Calu3 (cell line): ENCODE measurements around the gene CHD2. TPM values are rescaled to one million over a fixed set of nuclear protein-coding genes. Genes with fewer than 3 reads are reported as not detected.

Experiments
- BruUV-seq: library from RNA; stranded (reverse); fragments of 400-500 nt; replicated peaks from 2 replicates; lab custom pipeline; 2021; lab: Mats Ljungman, UMichigan
- CTCF ChIA-PET: fragments of 300-600 bp; sonication (Branson Sonifier 250); formaldehyde crosslinking; loops from one replicate; lab custom pipeline; 2022; ENCODE audit warnings: antibody characterized with exemption; lab: Charles Lee
- DNase-seq: peaks from one replicate; pipeline ENCODE4 v3.0.0; 2022
- H3K27ac Mint-ChIP-seq: one replicate; pipeline ENCODE4 v1.8.0; 2022; ENCODE audit warnings: mixed read lengths; ENCODE audit not compliant: unreplicated experiment
- H3K27me3 Mint-ChIP-seq: one replicate; pipeline ENCODE4 v1.8.0; 2022; ENCODE audit warnings: mixed read lengths; ENCODE audit not compliant: unreplicated experiment
- H3K36me3 Mint-ChIP-seq: one replicate; pipeline ENCODE4 v1.8.0; 2022; ENCODE audit warnings: mild to moderate bottlenecking, moderate library complexity, mixed read lengths; ENCODE audit not compliant: insufficient read depth, unreplicated experiment
- H3K4me1 Mint-ChIP-seq: one replicate; pipeline ENCODE4 v1.8.0; 2022; ENCODE audit warnings: mild to moderate bottlenecking, low read depth, mixed read lengths; ENCODE audit not compliant: unreplicated experiment
- H3K4me3 Mint-ChIP-seq: one replicate; pipeline ENCODE4 v1.8.0; 2022; ENCODE audit warnings: mild to moderate bottlenecking, low read depth, moderate library complexity, mixed read lengths; ENCODE audit not compliant: unreplicated experiment
- H3K9me3 Mint-ChIP-seq: one replicate; pipeline ENCODE4 v1.8.0; 2022; ENCODE audit warnings: low read depth, mixed read lengths; ENCODE audit not compliant: unreplicated experiment
- CTCF ChIP-seq: fragments of 200-600 bp; IDR thresholded peaks from one replicate; pipeline ENCODE4 v1.8.0; 2022; ENCODE audit warnings: antibody characterized with exemption; ENCODE audit not compliant: unreplicated experiment
- intact Hi-C: fragments of 100-400 bp; cut with micrococcal nuclease; formaldehyde crosslinking; loops from one replicate; pipeline ENCODE4 v1.10.0; 2022; ENCODE audit not compliant: unreplicated experiment
- microRNA-seq: library from miRNA; unstranded; fragments of <30 nt; microRNA quantifications from one replicate; pipeline ENCODE4 v1.2.0, GENCODE V29; 2022
- total RNA-seq: library from RNA; stranded (reverse); gene quantifications from 2 replicates; pipeline ENCODE4 v1.2.3, GENCODE V29; 2022

CHD2 gene
- total RNA-seq, 1 experiment from 2014 or later: 140 TPM

GRCh38 chr15:93073465-93073952 is 173.4 kb downstream of the CHD2 start:
- H3K4me1 Mint-ChIP-seq: peaks cover 21% of the 10 kb centered on the region
- TF ChIP-seq CTCF: no peak
- no peak for DNase-seq
- H3K27me3 Mint-ChIP-seq: peaks cover 98% of the 10 kb centered on the region
- peak overlapping the region; percentile 49 for H3K27ac Mint-ChIP-seq
- BruUV-seq: no TSS peak
- peaks cover 16% of the 10 kb centered on the region for H3K36me3 Mint-ChIP-seq
- CTCF ChIA-PET: no interaction called here
- peak overlapping the region; percentile 72 for H3K4me3 Mint-ChIP-seq
- no peaks in the 10 kb centered on the region for H3K9me3 Mint-ChIP-seq
- intact Hi-C loops: no loop called here

- CTCF ChIA-PET: interaction anchor here (0.7 to 0.9 kb wide), 3 partner anchors 61 to 1045 kb away, joined by 3 to 5 read pairs (median 4); no protein-coding TSS in a partner anchor
- Mint-ChIP-seq H3K27ac (no peak overlapping the region), H3K9me3 (no peaks in the 10 kb centered on the region), H3K27me3 (peaks cover 100% of the 10 kb centered on the region), H3K4me1 (peaks cover 21% of the 10 kb centered on the region), H3K4me3 (no peak overlapping the region), H3K36me3 (peaks cover 16% of the 10 kb centered on the region)
- intact Hi-C loops: no loop called here
- BruUV-seq: no TSS peak
- no peak for DNase-seq
- no peak for TF ChIP-seq CTCF
These were observed 174.5 kb downstream of the CHD2 start for GRCh38 chr15:93074599-93074998.

GRCh38 chr15:93076217-93076616 is 176.1 kb downstream of the CHD2 start:
- CTCF ChIA-PET: no interaction called here
- intact Hi-C loops: loop anchor here (5.0 kb wide), 1 partner anchor 804 kb away; no protein-coding TSS in a partner anchor
- peaks cover 97% of the 10 kb centered on the region for H3K27me3 Mint-ChIP-seq
- no peak for TF ChIP-seq CTCF
- peaks cover 21% of the 10 kb centered on the region for H3K4me1 Mint-ChIP-seq
- no peak overlapping the region for H3K27ac Mint-ChIP-seq
- no TSS peak for BruUV-seq
- no peak overlapping the region for H3K4me3 Mint-ChIP-seq
- peaks cover 16% of the 10 kb centered on the region for H3K36me3 Mint-ChIP-seq
- no peaks in the 10 kb centered on the region for H3K9me3 Mint-ChIP-seq
- no peak for DNase-seq

GRCh38 chr15:93076875-93077274 is 176.8 kb downstream of the CHD2 start:
- Mint-ChIP-seq H3K9me3 (no peaks in the 10 kb centered on the region), H3K4me3 (no peak overlapping the region), H3K4me1 (peaks cover 16% of the 10 kb centered on the region), H3K27ac (no peak overlapping the region), H3K36me3 (peaks cover 16% of the 10 kb centered on the region), H3K27me3 (peaks cover 97% of the 10 kb centered on the region)
- no peak for DNase-seq
- CTCF ChIA-PET: interaction anchor here (1.3 kb wide), 1 partner anchor 11 kb away, joined by 7 read pairs; no protein-coding TSS in a partner anchor
- no peak for TF ChIP-seq CTCF
- BruUV-seq: no TSS peak
- intact Hi-C loops: loop anchor here (5.0 kb wide), 1 partner anchor 805 kb away; no protein-coding TSS in a partner anchor

Small RNAs within 50 kb of the gene (microRNA-seq; reads per million reads assigned to microRNA genes)
- gene MIR3175: 1.1 reads per million

Other genes with a start within 250 kb of the CHD2 start
- gene FAM174B, start 244.5 kb upstream of the CHD2 start, total RNA-seq: 12.4 and 15.3 TPM in 2 replicates
- 0.73 and 0.78 TPM in 2 replicates for gene RGMA, start 188.9 kb downstream of the CHD2 start, total RNA-seq